HEK293 (cell line): ENCODE data around the gene DIP2C.

Source experiments
- CTCF ChIA-PET: fragments of 350-600 bp; formaldehyde crosslinking; extraction: SDS; loops from one replicate; lab custom pipeline; 2021; ENCODE audit warnings: antibody characterized with exemption; lab: Yijun Ruan, JAX
- POLR2A ChIA-PET: fragments of 300-600 bp; formaldehyde crosslinking; extraction: SDS; loops from one replicate; lab custom pipeline; 2020; ENCODE audit warnings: antibody characterized with exemption, inconsistent platforms; lab: Yijun Ruan, JAX
- H3K27ac ChIP-seq: fragments of 200-500 bp; sonication (Bioruptor generic); 2 replicates; pipeline ENCODE4 v1.5.1; 2014; ENCODE audit warnings: low read depth, low read length, control low read depth, inconsistent platforms; ENCODE audit errors: extremely low read depth
- H3K36me3 ChIP-seq, 2 experiments: fragments of 200-500 bp in 1 of 2; sonication (Bioruptor generic) in 1 of 2; 1 replicate in 1 of 2; 2 replicates in 1 of 2; pipeline ENCODE4 v1.5.1; 2014 to 2017; ENCODE audit warnings: inconsistent platforms in 2 of 2, low read length in 2 of 2; ENCODE audit not compliant: control insufficient read depth in 2 of 2, insufficient read depth in 1 of 2
- H3K4me1 ChIP-seq: fragments of 200-500 bp; sonication (Bioruptor generic); 2 replicates; pipeline ENCODE4 v1.5.1; 2014; ENCODE audit warnings: mild to moderate bottlenecking, low read length, inconsistent platforms; ENCODE audit not compliant: control insufficient read depth, insufficient read depth
- H3K4me3 ChIP-seq: 2 replicates; pipeline ENCODE4 v1.5.1; 2011; ENCODE audit warnings: low read depth, mild to moderate bottlenecking, control low read depth, low read length, moderate library complexity
- H3K9me3 ChIP-seq: fragments of 200-500 bp; sonication (Bioruptor generic); 2 replicates; pipeline ENCODE4 v1.5.1; 2014; ENCODE audit warnings: low read depth, low read length, inconsistent platforms; ENCODE audit not compliant: control insufficient read depth, insufficient read depth
- GLIS2 ChIP-seq: fragments of 450-650 bp; formaldehyde crosslinking; IDR thresholded peaks from 2 replicates; pipeline ENCODE4 v1.5.1; 2016; ENCODE audit warnings: missing biosample characterization, missing genetic modification characterization
- HIC1 ChIP-seq: fragments of 450-650 bp; formaldehyde crosslinking; IDR thresholded peaks from 2 replicates; pipeline ENCODE4 v1.5.1; 2016; ENCODE audit warnings: missing biosample characterization, missing genetic modification characterization
- KLF16 ChIP-seq: fragments of 450-650 bp; formaldehyde crosslinking; IDR thresholded peaks from 2 replicates; pipeline ENCODE4 v1.5.1; 2017; ENCODE audit warnings: missing biosample characterization, missing genetic modification characterization
- KLF7 ChIP-seq: fragments of 450-650 bp; formaldehyde crosslinking; IDR thresholded peaks from 2 replicates; pipeline ENCODE4 v1.5.1; 2016; ENCODE audit warnings: missing biosample characterization, missing genetic modification characterization, borderline replicate concordance
- PRDM4 ChIP-seq: fragments of 450-650 bp; formaldehyde crosslinking; IDR thresholded peaks from 2 replicates; pipeline ENCODE4 v1.5.1; 2017; ENCODE audit warnings: missing biosample characterization, missing genetic modification characterization
- REPIN1 ChIP-seq: fragments of 450-650 bp; formaldehyde crosslinking; IDR thresholded peaks from 2 replicates; pipeline ENCODE4 v1.5.1; 2017; ENCODE audit warnings: missing biosample characterization, missing genetic modification characterization, low read depth
- ZBTB17 ChIP-seq: fragments of 450-650 bp; formaldehyde crosslinking; IDR thresholded peaks from 2 replicates; pipeline ENCODE4 v1.5.1; 2016; ENCODE audit warnings: missing biosample characterization, missing genetic modification characterization
- ZFP41 ChIP-seq: fragments of 450-650 bp; formaldehyde crosslinking; IDR thresholded peaks from 2 replicates; pipeline ENCODE4 v1.5.1; 2016; ENCODE audit warnings: missing biosample characterization, missing genetic modification characterization, borderline replicate concordance
- ZNF10 ChIP-seq: fragments of 450-650 bp; formaldehyde crosslinking; IDR thresholded peaks from 2 replicates; pipeline ENCODE4 v1.5.1; 2017; ENCODE audit warnings: missing biosample characterization, missing genetic modification characterization
- ZNF133 ChIP-seq: fragments of 450-650 bp; formaldehyde crosslinking; IDR thresholded peaks from 2 replicates; pipeline ENCODE4 v1.5.1; 2016; ENCODE audit warnings: missing biosample characterization, missing genetic modification characterization
- ZNF146 ChIP-seq: fragments of 450-650 bp; formaldehyde crosslinking; IDR thresholded peaks from 2 replicates; pipeline ENCODE4 v1.5.1; 2016; ENCODE audit warnings: missing biosample characterization, missing genetic modification characterization
- ZNF221 ChIP-seq: fragments of 450-650 bp; formaldehyde crosslinking; IDR thresholded peaks from 2 replicates; pipeline ENCODE4 v1.5.1; 2017; ENCODE audit warnings: missing biosample characterization, missing genetic modification characterization, borderline replicate concordance
- ZNF23 ChIP-seq: fragments of 450-650 bp; formaldehyde crosslinking; IDR thresholded peaks from 2 replicates; pipeline ENCODE4 v1.5.1; 2016; ENCODE audit warnings: missing biosample characterization, missing genetic modification characterization, borderline replicate concordance
- ZNF248 ChIP-seq: fragments of 450-650 bp; formaldehyde crosslinking; IDR thresholded peaks from 2 replicates; pipeline ENCODE4 v1.5.1; 2017; ENCODE audit warnings: missing biosample characterization, missing genetic modification characterization
- ZNF324 ChIP-seq: fragments of 450-650 bp; formaldehyde crosslinking; IDR thresholded peaks from 2 replicates; pipeline ENCODE4 v1.5.1; 2016; ENCODE audit warnings: missing biosample characterization, missing genetic modification characterization
- ZNF335 ChIP-seq: fragments of 450-650 bp; formaldehyde crosslinking; conservative IDR thresholded peaks from 2 replicates; pipeline ENCODE4 v1.5.1; 2016; ENCODE audit warnings: missing biosample characterization, missing genetic modification characterization
- ZNF341 ChIP-seq: fragments of 450-650 bp; formaldehyde crosslinking; IDR thresholded peaks from 2 replicates; pipeline ENCODE4; 2016; ENCODE audit warnings: low read depth, missing biosample characterization, missing genetic modification characterization
- ZNF416 ChIP-seq: fragments of 450-650 bp; formaldehyde crosslinking; IDR thresholded peaks from 2 replicates; pipeline ENCODE4 v1.5.1; 2016; ENCODE audit warnings: missing biosample characterization, missing genetic modification characterization
- ZNF426 ChIP-seq: fragments of 450-650 bp; formaldehyde crosslinking; IDR thresholded peaks from 2 replicates; pipeline ENCODE4 v1.5.1; 2017; ENCODE audit warnings: missing biosample characterization, missing genetic modification characterization, mild to moderate bottlenecking, inconsistent platforms, moderate library complexity
- ZNF501 ChIP-seq: fragments of 450-650 bp; formaldehyde crosslinking; IDR thresholded peaks from 2 replicates; pipeline ENCODE4 v1.5.1; 2016; ENCODE audit warnings: missing biosample characterization, missing genetic modification characterization
- ZNF514 ChIP-seq: fragments of 450-650 bp; formaldehyde crosslinking; IDR thresholded peaks from 2 replicates; pipeline ENCODE4 v1.5.1; 2016; ENCODE audit warnings: missing biosample characterization, missing genetic modification characterization
- ZNF544 ChIP-seq: fragments of 450-650 bp; formaldehyde crosslinking; IDR thresholded peaks from 2 replicates; pipeline ENCODE4 v1.5.0; 2017; ENCODE audit warnings: missing biosample characterization, missing genetic modification characterization
- ZNF549 ChIP-seq: fragments of 450-650 bp; IDR thresholded peaks from 2 replicates; pipeline ENCODE4 v1.5.1; 2018; ENCODE audit warnings: missing biosample characterization, missing genetic modification characterization, mild to moderate bottlenecking, inconsistent platforms, moderate library complexity
- ZNF600 ChIP-seq: fragments of 450-650 bp; formaldehyde crosslinking; IDR thresholded peaks from 2 replicates; pipeline ENCODE4 v1.5.1; 2016; ENCODE audit warnings: missing biosample characterization, missing genetic modification characterization
- ZNF677 ChIP-seq: fragments of 450-650 bp; IDR thresholded peaks from 2 replicates; pipeline ENCODE4 v1.5.0; 2018; ENCODE audit warnings: missing biosample characterization, mild to moderate bottlenecking, missing genetic modification characterization, moderate library complexity
- ZNF747 ChIP-seq: fragments of 450-650 bp; formaldehyde crosslinking; IDR thresholded peaks from 2 replicates; pipeline ENCODE4 v1.5.1; 2016; ENCODE audit warnings: missing biosample characterization, missing genetic modification characterization
- ZNF768 ChIP-seq: fragments of 450-650 bp; formaldehyde crosslinking; IDR thresholded peaks from 2 replicates; pipeline ENCODE4 v1.5.1; 2018; ENCODE audit warnings: missing biosample characterization, mild to moderate bottlenecking, missing genetic modification characterization
- ZNF830 ChIP-seq: fragments of 450-650 bp; IDR thresholded peaks from 2 replicates; pipeline ENCODE4 v1.5.0; 2018; ENCODE audit warnings: missing biosample characterization, missing genetic modification characterization, low read depth, mild to moderate bottlenecking, moderate library complexity
- ZXDB ChIP-seq: fragments of 450-650 bp; formaldehyde crosslinking; IDR thresholded peaks from 2 replicates; pipeline ENCODE4 v1.5.1; 2016; ENCODE audit warnings: missing biosample characterization, missing genetic modification characterization
- TF ChIP-seq, protein P1 (sequence below): fragments of 450-650 bp; formaldehyde crosslinking; optimal IDR thresholded peaks from 2 replicates; pipeline ENCODE3; 2016; ENCODE audit warnings: missing biosample characterization, mild to moderate bottlenecking, missing genetic modification characterization
- TF ChIP-seq, protein P2 (sequence below): fragments of 450-650 bp; formaldehyde crosslinking; IDR thresholded peaks from 2 replicates; pipeline ENCODE4 v1.5.1; 2017; ENCODE audit warnings: missing biosample characterization, missing genetic modification characterization

Gene DIP2C

DNA sequence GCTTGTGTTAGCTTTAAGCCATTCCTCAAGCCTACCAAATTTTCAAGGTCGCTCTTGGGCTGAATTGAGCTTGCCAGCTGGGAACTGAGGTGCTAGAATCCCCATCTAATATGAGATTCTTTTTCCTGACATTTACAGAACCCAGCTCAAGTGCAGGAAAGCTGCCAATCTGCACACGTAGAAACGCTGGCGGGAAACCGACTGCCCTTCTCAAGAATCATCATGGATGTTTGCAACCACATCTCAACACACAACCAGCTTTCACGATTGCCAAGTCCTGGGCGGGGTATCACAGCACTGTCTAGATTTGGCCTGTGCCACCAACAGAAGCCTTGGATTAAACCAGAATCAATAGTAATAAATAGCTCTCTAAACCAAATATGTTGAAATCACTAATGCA, 203.7 kb downstream of the DIP2C start:
- POLR2A ChIA-PET, result no interaction called here
- H3K9me3 ChIP-seq, result no peaks in the 10 kb centered on the region
- H3K36me3 ChIP-seq, result no peaks in the 10 kb centered on the region
- no peak overlapping the region for H3K27ac ChIP-seq
- CTCF ChIA-PET, result no interaction called here
- no peaks in the 10 kb centered on the region for H3K4me1 ChIP-seq
- no peak overlapping the region for H3K4me3 ChIP-seq
- TF ChIP-seq REPIN1 (tag by site-specific recombination) (no peak), ZNF248 (tag by site-specific recombination) (no peak), ZXDB (tag by site-specific recombination) (no peak), ZNF324 (tag by site-specific recombination) (no peak), ZNF221 (no peak), HIC1 (tag by site-specific recombination) (no peak), ZNF768 (tag by site-specific recombination) (no peak), ZNF514 (tag by site-specific recombination) (no peak), ZNF146 (tag by site-specific recombination) (no peak), ZNF549 (tag by site-specific recombination) (no peak), ZNF416 (tag by site-specific recombination) (no peak), PRDM4 (tag by site-specific recombination) (no peak), ZNF830 (tag by site-specific recombination) (no peak), ZNF544 (tag by site-specific recombination) (no peak), GLIS2 (tag by site-specific recombination) (no peak), ZNF133 (tag by site-specific recombination) (no peak), ZNF501 (tag by site-specific recombination) (no peak), ZFP41 (tag by site-specific recombination) (no peak)
- TF ChIP-seq, protein P1, sequence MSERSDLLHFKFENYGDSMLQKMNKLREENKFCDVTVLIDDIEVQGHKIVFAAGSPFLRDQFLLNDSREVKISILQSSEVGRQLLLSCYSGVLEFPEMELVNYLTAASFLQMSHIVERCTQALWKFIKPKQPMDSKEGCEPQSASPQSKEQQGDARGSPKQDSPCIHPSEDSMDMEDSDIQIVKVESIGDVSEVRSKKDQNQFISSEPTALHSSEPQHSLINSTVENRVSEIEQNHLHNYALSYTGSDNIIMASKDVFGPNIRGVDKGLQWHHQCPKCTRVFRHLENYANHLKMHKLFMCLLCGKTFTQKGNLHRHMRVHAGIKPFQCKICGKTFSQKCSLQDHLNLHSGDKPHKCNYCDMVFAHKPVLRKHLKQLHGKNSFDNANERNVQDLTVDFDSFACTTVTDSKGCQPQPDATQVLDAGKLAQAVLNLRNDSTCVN (tag by site-specific recombination), result no peak

- Histone ChIP-seq H3K36me3 (no peaks in the 10 kb centered on the region), H3K9me3 (no peaks in the 10 kb centered on the region), H3K4me1 (no peaks in the 10 kb centered on the region), H3K4me3 (no peak overlapping the region), H3K27ac (no peak overlapping the region)
- ChIA-PET POLR2A (no interaction called here), CTCF (no interaction called here)
- TF ChIP-seq ZNF10 (tag by site-specific recombination) (no peak), ZNF426 (tag by site-specific recombination) (no peak), ZNF830 (tag by site-specific recombination) (no peak), ZNF341 (tag by site-specific recombination) (no peak), ZBTB17 (tag by site-specific recombination) (peak; percentile 45), KLF16 (tag by site-specific recombination) (no peak), KLF7 (no peak), ZNF335 (peak; percentile 39; the same call in 1 of the 2 replicates), ZNF600 (peak; percentile 27), ZNF677 (tag by site-specific recombination) (no peak), ZNF23 (tag by site-specific recombination) (no peak), ZNF747 (tag by site-specific recombination) (no peak)
- TF ChIP-seq, protein P2, sequence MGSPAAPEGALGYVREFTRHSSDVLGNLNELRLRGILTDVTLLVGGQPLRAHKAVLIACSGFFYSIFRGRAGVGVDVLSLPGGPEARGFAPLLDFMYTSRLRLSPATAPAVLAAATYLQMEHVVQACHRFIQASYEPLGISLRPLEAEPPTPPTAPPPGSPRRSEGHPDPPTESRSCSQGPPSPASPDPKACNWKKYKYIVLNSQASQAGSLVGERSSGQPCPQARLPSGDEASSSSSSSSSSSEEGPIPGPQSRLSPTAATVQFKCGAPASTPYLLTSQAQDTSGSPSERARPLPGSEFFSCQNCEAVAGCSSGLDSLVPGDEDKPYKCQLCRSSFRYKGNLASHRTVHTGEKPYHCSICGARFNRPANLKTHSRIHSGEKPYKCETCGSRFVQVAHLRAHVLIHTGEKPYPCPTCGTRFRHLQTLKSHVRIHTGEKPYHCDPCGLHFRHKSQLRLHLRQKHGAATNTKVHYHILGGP (tag by site-specific recombination), result no peak
Measured at GRCh38 chr10:484925-485661, 204.4 kb downstream of the DIP2C start.
